NCI-H2227 (cell line): ENCODE results near the gene HEPN1.
"Not testable (repeated sequence)": the region's sequence is repeated elsewhere in the genome, so short reads cannot be mapped to it uniquely, and the experiment has no call there.

ENCODE experiments used
- DNase-seq: peaks from one replicate; lab custom pipeline; 2025; ENCODE audit not compliant: unreplicated experiment; lab: John Stamatoyannopoulos, UW

The HEPN1 gene

DNA sequence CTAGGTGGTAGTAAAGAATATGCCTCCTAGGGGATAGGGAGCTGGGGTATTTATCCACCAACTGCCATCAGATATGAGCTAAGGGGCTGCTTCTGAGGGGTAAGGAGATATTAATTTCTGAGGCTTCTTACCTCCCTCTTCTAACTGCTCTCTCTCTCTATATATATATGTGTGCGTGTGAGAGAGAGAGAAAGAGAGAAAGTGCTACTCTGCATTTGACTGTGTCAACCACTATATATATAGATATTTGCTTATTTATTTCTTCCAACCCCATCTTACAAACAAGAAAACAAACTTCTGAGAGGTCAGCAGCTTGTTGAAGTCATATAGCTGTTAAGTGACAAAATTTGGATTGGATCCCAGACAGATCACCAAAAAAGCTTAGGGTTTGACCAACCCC, 22.7 kb downstream of the HEPN1 start:
- no peak for DNase-seq

DNA sequence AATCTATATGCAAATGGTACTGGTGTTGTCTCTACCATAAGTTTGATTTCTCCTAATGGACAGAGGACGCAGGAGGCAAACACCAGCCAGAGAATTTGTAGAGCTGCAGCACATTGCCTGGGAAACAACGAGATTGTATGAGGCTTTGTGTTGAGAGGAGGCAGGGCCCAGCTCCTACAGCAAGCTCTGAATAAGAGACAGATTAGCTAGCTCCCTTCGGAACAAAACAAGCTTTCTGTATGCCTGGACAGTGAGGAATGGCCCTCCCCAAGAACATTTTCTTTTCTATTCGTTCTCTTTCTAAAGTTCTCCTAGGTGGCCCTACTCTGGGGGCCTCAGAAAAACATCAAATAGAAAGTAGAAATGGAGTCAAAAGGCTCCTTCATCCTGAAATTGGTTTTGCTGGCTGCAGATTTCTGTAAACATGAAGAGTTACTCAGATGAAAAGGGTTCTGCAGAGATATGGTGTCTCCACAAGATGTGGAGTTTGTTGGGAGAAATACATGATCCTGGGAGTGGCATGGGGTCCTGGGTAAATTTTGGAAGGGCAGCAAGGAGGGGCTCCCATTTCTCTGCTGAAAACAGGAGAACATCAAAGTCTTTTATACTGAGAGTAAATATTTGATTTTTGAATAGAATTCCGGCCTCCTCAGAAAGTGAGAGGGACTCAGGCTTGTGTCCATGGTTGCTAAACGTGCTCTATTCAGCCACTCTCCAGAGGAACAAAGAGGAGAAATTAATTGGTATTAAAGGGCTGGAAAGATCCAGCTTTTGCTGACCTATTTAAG, 23.6 kb downstream of the HEPN1 start:
- no peak for DNase-seq

DNA sequence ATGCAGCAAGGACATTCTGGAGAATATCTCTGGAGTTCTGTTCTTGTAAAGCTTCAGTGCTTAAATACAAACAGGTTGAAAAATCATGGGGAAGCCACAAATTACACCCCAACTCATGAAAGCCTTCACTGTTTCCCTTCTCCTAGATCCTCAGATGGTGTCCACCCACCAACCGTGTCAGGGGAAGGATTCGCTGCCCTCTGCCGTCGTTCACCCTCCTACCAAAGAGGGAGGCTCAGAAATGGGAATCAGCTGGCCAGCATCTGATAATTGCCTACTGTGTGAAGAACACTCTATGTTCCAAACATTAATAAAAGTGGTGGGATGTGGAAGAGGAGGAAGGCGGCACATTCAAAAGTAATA, 24.2 kb downstream of the HEPN1 start:
- DNase-seq: no peak

DNA sequence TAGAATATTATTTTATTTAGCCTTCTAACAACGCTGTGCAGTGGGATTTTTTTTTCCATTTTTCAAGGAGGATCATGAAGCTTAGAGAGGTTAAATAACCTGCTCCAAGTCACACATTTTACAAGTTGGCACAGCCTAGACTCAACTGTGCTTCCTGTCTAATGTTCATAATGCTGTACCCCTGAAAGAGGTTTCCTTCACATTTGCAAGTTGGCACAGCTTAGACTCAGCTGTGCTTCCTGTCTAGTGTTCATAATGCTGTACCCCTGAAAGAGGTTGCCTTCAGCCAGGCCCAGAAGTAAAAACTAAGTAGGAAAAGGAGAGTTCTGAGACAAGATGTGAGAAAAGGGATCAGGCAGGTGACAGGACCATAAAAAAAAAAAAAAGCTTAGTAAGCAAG, 24.7 kb downstream of the HEPN1 start:
- DNase-seq: no peak

DNA sequence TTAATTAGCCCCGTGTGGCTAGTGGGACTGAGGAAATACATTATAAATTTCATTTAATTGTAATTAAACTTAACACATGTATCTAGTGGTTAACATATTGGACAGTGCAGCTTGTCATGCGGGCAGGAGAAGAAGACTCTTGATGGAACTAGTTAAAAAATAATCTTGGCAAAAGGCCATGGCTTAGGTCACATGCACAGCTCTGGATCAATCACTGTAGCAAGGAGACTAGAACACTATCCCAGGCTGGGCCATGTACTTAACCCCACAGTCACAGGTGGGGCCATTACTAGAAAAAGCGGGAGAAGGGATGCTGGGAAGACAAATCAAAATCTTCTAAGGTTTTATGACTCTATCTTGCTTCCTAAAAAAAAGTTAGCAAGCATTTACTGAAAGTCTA, 25.5 kb downstream of the HEPN1 start:
- DNase-seq: no peak

DNA sequence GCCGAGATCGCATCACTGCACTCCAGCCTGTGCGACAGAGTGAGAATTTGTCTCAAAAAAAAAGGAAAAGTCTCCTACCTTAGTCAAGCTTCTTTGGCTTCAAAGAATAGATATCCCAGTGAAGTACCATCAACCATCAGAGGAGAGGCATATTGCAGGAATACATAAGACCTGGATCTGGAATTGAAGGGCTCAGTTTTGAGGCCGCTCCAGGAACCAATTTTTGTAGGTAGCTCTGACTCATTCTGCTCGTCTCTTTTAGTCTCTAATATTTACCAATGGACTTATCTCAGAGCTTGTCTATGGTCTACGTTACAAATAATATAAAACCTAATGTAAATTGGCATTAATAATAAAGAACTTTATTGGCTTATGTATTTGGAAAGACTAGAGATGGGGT, 26.8 kb downstream of the HEPN1 start:
- DNase-seq: no peak

DNA sequence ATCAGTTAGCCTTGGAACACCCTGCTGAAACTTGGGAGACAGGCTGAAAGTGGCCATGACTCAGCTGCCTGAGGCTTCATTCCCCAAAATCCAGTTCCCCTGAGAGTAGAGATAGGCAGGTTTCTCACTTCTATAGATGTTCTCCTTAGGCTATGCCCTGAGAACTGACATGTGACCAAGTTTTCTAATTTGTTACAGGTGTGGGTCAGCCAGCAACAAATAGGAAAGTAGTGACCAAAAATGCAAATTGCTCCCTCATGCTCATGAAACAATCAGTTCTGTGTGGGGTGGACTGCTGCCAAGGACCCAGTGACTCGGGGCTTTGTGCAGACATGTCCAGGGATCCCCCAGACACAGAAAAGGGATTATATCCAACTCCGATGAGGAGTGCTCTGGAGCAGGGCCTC, 27.7 kb downstream of the HEPN1 start:
- no peak for DNase-seq

DNA sequence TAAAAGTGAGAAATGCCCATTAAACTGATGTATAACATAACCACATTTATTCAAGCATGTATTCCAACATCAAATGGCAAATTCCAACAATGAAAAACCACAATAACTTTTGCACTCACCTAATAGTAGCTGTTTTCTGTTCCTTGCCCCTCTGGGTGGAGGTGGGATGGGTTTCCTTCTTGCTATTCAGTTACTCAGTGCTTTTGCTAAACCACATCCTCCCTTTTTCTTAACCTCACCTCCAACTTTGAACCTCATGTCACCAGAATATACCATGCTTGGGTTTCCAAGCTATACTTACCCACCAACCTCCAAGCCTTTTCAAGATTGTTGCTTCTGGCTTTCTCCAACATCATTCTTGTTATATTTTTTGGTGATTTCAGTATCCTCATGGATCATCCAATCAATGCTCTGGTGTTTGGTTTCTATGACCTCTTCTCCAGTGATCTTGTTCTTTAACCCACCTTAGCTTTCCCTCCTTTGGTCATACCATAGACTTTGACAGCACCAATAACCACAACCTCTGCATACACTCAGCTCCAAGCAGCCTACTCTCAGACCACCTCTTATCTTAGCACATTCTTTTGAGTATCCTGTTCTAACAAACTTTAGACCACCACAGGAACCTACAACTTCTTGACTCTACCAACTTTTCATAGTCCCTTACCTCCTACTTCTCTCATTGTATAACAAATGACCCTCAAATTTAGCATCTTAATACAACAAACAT, 31.7 kb downstream of the HEPN1 start:
- no peak for DNase-seq

DNA sequence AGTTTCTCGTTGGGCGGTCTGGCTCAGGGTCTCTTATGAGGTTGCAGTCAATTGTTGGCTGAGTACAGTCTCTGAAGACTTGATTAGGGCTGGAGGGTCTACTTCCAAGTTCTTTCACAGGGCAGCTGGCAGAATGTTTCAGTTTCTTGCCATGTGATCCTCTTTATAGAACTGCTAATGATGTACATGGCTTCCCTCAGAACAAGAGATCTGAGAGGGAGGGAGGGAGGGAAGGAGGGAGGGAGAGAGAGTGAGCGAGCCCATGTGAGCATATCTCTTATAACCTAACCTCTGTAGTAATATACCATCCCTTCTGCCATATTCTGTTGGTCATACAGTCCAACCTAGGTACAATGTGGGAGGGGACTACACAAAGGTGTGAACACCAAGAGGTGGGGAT, 32.3 kb downstream of the HEPN1 start:
- no peak for DNase-seq

DNA sequence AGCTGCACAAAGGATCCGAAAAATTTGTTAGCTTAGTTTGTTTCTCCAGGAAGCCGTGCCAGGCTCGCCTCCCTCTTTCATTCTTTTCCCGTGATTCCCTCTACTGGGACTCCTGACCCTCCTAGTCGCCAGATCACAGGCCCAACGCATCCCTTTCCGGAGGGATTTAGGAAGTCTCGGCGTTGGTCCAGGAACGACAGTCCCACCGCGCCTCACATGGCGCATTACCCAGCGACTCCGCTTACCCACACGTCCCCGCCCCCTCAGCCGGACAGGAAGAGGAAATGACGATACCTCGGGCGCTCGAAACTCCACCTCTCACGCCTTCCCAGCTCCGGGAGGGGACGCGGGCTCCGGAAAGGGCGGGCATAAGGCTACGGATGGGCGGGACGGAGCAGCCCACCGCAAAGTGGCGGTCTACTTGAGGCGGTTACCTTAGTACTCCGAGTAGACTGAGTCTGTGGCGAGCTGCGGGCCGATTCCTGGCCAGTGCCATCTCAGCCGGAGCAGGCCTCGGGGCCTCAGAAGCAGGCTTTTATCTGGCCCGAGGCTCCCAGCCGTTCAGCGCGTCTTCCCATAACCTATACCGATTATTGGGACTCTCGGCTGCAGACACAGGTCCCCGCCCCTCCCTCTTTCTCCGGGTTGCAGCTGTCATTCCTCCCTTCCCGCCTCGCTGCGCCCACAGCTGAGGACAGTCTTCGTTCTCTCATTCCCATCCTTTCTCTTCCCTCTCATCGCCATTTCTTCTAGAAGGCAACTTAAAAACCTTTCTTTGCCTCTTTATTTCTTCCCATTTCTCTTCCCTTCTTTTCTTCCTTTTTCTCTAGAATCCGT, 34.9 kb downstream of the HEPN1 start, which contains the start of gene CCDC15:
Gene CCDC15, plus strand, starts transcription at position 450 of the 837 bp plus-strand sequence. CDS start 531 bp downstream, outside the sequence.
- DNase-seq: peak; percentile 97

DNA sequence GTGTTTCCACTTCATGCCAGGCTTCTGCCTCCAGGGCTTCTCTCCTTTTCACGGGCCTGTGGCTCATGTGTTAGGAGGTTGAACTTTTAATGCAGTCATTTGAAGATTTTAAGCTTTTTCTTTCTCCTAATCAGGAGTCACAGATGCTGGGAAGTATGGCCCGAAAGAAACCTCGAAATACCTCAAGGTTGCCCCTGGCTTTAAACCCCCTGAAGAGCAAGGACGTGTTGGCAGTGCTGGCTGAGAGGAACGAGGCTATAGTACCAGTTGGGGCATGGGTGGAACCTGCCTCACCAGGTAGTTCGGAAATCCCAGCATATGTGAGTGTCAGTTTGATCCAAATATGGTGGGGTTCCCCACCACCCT, 35.5 kb downstream of the HEPN1 start:
- DNase-seq: no peak

DNA sequence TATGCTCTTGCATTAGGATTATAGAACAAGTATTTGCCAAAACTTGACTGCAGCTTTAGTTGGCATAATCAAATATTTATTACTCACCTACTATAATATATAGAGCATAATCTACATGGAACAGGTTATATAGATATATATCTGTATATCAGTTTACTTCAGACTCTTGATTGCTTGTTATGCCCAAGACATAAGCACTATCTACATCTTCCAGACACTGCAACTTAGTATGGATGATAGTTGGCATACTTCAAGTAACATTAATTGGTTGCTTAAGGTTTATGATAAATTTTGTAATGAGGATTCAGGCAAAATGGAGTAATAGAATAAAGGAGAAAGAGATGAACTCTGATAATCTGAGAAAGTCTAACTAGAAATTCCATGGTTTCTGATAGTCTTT, 36.0 kb downstream of the HEPN1 start:
- DNase-seq: no peak

DNA sequence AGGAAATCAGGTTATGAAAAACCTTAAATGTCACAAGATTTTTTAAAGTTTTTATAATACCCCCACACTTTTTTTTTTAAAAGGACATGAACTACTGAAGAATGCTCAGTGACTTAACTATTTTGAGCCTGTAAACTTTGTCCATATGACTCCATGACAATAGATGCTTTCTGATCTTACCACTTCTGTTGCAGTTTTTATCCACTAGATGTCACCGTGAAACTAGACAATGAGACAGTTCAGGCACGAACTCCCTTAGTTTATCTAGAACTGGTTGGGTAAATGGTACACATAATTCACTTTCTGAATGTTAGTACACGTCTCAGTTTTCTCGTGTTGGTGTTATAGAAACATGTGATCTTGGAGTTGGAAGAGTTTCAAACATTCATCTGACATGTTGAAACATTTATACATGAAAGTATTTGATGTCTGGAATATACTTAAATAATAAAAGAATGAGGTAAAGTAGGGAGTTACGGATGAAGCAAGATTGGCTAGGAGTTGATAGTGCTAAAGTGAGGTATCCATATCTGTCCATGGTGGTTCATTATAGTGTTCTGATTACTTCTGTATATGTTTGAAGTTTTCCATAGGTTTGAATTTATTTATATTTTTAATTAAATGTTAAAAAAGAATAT, 43.0 kb downstream of the HEPN1 start:
- DNase-seq: peak; percentile 66

DNA sequence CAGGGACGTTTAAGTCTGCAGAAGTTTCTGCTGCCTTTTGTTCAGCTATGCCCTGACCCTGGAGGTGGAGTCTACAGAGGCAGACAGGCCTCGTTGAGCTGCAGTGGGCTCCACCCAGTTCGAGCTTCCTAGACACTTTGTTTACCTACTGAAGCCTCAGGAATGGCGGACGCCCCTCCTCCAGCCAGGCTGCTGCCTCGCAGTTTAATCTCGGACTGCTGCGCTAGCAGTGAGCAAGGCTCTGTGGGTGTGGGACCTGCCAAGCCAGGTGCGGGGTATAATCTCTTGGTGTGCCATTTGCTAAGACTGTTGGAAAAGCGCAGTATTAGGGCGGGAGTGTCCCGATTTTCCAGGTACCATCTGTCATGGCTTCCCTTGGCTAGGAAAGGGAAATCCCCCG, 49.1 kb downstream of the HEPN1 start:
- not testable (repeated sequence) for DNase-seq
